HepG2 (cell line): Measurements from ENCODE around the gene PSD4. TPM values are rescaled to one million over a fixed set of nuclear protein-coding genes. Genes with fewer than 3 reads are reported as not detected.

ENCODE experiments used
- ATAC-seq: fragments of 200-7000 bp; cut with Tn5 transposase; 3 replicates; pipeline ENCODE4 v1.9.1; 2020; ENCODE audit warnings: mild to moderate bottlenecking, moderate library complexity
- BruUV-seq: library from RNA; stranded (reverse); fragments of 400-500 nt; replicated peaks from 2 replicates; lab custom pipeline; 2021; lab: Mats Ljungman, UMichigan
- CTCF ChIA-PET: fragments of 300-600 bp; formaldehyde crosslinking; extraction: SDS; loops from one replicate; lab custom pipeline; 2021; ENCODE audit warnings: low total read pairs, inconsistent platforms, low intra/inter-chr PET ratio; lab: Yijun Ruan, JAX
- POLR2A ChIA-PET: fragments of 350-600 bp; sonication (Branson Sonifier 250); formaldehyde crosslinking; loops from one replicate; lab custom pipeline; 2020; ENCODE audit warnings: antibody characterized with exemption, inconsistent platforms; lab: Yijun Ruan, JAX
- DNase-seq: peaks from one replicate; pipeline ENCODE4 v3.0.0-alpha.2; 2015; ENCODE audit warnings: low spot score
- FAIRE-seq: peaks from 3 replicates; lab custom pipeline; 2011; peaks lifted over from hg19 to GRCh38; lab: Jason Lieb, UNC
- H2AFZ ChIP-seq: one replicate; pipeline ENCODE4 v1.6.1; 2011; ENCODE audit warnings: low read length, inconsistent platforms
- H3K27ac ChIP-seq: fragments of 300-600 bp; 3 replicates; pipeline ENCODE4 v1.8.0; 2011; ENCODE audit warnings: mixed run types, mild to moderate bottlenecking, mixed read lengths, low read length, inconsistent platforms; ENCODE audit not compliant: insufficient read depth; ENCODE audit errors: extremely low read length
- H3K27me3 ChIP-seq, 2 experiments: fragments of 200-600 bp in 1 of 2; 2 replicates in 1 of 2; 3 replicates in 1 of 2; pipeline versions ENCODE4 v1.6.0 to v1.8.0; 2011; ENCODE audit warnings: low read length in 2 of 2, mild to moderate bottlenecking in 2 of 2, moderate library complexity in 2 of 2, inconsistent platforms in 1 of 2; ENCODE audit not compliant: insufficient read depth in 2 of 2, control insufficient read depth in 1 of 2
- H3K36me3 ChIP-seq, 2 experiments: fragments of 200-600 bp in 1 of 2; replicated peaks in 1 of 2; 2 replicates in 1 of 2; 3 replicates in 1 of 2; pipeline versions ENCODE4 v1.5.1 to v1.8.0; 2011; ENCODE audit warnings: low read length in 2 of 2, inconsistent platforms in 1 of 2; ENCODE audit not compliant: insufficient read depth in 2 of 2, control insufficient read depth in 1 of 2
- H3K4me1 ChIP-seq: 2 replicates; pipeline ENCODE4 v1.5.1; 2012; ENCODE audit warnings: low read length, inconsistent platforms; ENCODE audit not compliant: insufficient read depth
- H3K4me2 ChIP-seq: 2 replicates; pipeline ENCODE4 v1.6.0; 2011; ENCODE audit warnings: low read depth, low read length, inconsistent platforms
- H3K4me3 ChIP-seq, 3 experiments: fragments of 200-600 bp in 1 of 3; sonication (generic), shearing (Covaris generic) in 1 of 3; replicated peaks in 1 of 3; 2 replicates each; pipeline ENCODE4 v1.5.1; 2011 to 2016; ENCODE audit warnings: low read length in 3 of 3, inconsistent platforms in 2 of 3, low read depth in 2 of 3, mild to moderate bottlenecking in 2 of 3, control low read depth in 1 of 3, mixed read lengths in 1 of 3; ENCODE audit not compliant: insufficient read depth in 1 of 3
- H3K79me2 ChIP-seq: one replicate; pipeline ENCODE4 v1.6.1; 2011; ENCODE audit warnings: low read length, inconsistent platforms; ENCODE audit not compliant: insufficient read depth
- H3K9ac ChIP-seq: 2 replicates; pipeline ENCODE4 v1.6.0; 2011; ENCODE audit warnings: mild to moderate bottlenecking, low read depth, low read length, inconsistent platforms; ENCODE audit not compliant: insufficient read depth
- H3K9me3 ChIP-seq: 2 replicates; pipeline ENCODE4 v1.5.1; 2012; ENCODE audit warnings: mild to moderate bottlenecking, low read length
- H4K20me1 ChIP-seq: 2 replicates; pipeline ENCODE4 v1.6.0; 2011; ENCODE audit warnings: inconsistent platforms, mild to moderate bottlenecking, low read length, moderate library complexity; ENCODE audit not compliant: insufficient read depth
- FOXA1 ChIP-seq, 2 experiments: fragments of 450-650 bp in 1 of 2; sonication (generic) in 1 of 2; formaldehyde crosslinking in 1 of 2; IDR thresholded peaks; 2 replicates each; pipeline versions ENCODE4 v1.4.0 to v1.6.1; 2016 to 2020; ENCODE audit warnings: missing genetic modification reagents in 1 of 2
- HES4 ChIP-seq: sonication (generic); formaldehyde crosslinking; IDR thresholded peaks from 2 replicates; pipeline ENCODE4 v1.9.0; 2021; ENCODE audit warnings: mild to moderate bottlenecking, missing genetic modification reagents, borderline replicate concordance
- HNF4A ChIP-seq: sonication (generic); formaldehyde crosslinking; IDR thresholded peaks from 2 replicates; pipeline ENCODE4 v1.4.0; 2020; ENCODE audit warnings: missing genetic modification reagents
- HNRNPL ChIP-seq: fragments of 200-400 bp; formaldehyde crosslinking; IDR thresholded peaks from 2 replicates; pipeline ENCODE4 v1.6.1; 2017; ENCODE audit warnings: mild to moderate bottlenecking, low read depth, low read length
- MBD4 ChIP-seq: IDR thresholded peaks from 2 replicates; pipeline ENCODE4 v1.6.1; 2012; ENCODE audit warnings: low read length, inconsistent platforms, borderline replicate concordance
- NPAS2 ChIP-seq: sonication (generic); formaldehyde crosslinking; IDR thresholded peaks from 2 replicates; pipeline ENCODE4 v1.8.0; 2022; ENCODE audit warnings: mild to moderate bottlenecking, missing genetic modification reagents, borderline replicate concordance
- RBM22 ChIP-seq: fragments of 200-400 bp; formaldehyde crosslinking; optimal IDR thresholded peaks from 2 replicates; pipeline ENCODE3; 2017; ENCODE audit warnings: mild to moderate bottlenecking, low read length, moderate library complexity
- REST ChIP-seq, 2 experiments: IDR thresholded peaks; 2 replicates each; pipeline ENCODE4 v1.6.1; 2011 to 2012; ENCODE audit warnings: low read length in 2 of 2, borderline replicate concordance in 1 of 2, low read depth in 1 of 2, mild to moderate bottlenecking in 1 of 2, moderate library complexity in 1 of 2
- SP140L ChIP-seq: sonication (generic); formaldehyde crosslinking; IDR thresholded peaks from 2 replicates; pipeline ENCODE4 v1.4.0; 2020; ENCODE audit warnings: missing genetic modification reagents, borderline replicate concordance
- SP2 ChIP-seq: sonication (generic); formaldehyde crosslinking; IDR thresholded peaks from 2 replicates; pipeline ENCODE4 v1.5.1; 2020; ENCODE audit warnings: mild to moderate bottlenecking, missing genetic modification reagents
- ZBTB26 ChIP-seq: IDR thresholded peaks from 2 replicates; pipeline ENCODE4 v1.6.1; 2016; ENCODE audit warnings: missing compliant biosample characterization, missing genetic modification reagents, borderline replicate concordance
- ZFAT ChIP-seq: sonication (generic); formaldehyde crosslinking; conservative IDR thresholded peaks from 2 replicates; pipeline ENCODE4 v1.8.1; 2023; ENCODE audit warnings: missing genetic modification reagents, inconsistent platforms
- ZMYM3 ChIP-seq: sonication (generic); formaldehyde crosslinking; IDR thresholded peaks from 2 replicates; pipeline ENCODE4 v1.5.1; 2020; ENCODE audit warnings: mild to moderate bottlenecking, missing genetic modification reagents
- ZNF337 ChIP-seq: sonication (generic); formaldehyde crosslinking; IDR thresholded peaks from 2 replicates; pipeline ENCODE4 v1.5.1; 2020; ENCODE audit warnings: missing genetic modification reagents, low read depth, mild to moderate bottlenecking, borderline replicate concordance
- ZNF468 ChIP-seq: sonication (generic); formaldehyde crosslinking; IDR thresholded peaks from 2 replicates; pipeline ENCODE4 v1.8.0; 2022; ENCODE audit warnings: mild to moderate bottlenecking, moderate library complexity, missing genetic modification reagents
- ZNF598 ChIP-seq: sonication (generic); formaldehyde crosslinking; IDR thresholded peaks from 2 replicates; pipeline ENCODE4 v1.5.1; 2020; ENCODE audit warnings: mild to moderate bottlenecking, missing genetic modification reagents, borderline replicate concordance
- ZNF616 ChIP-seq: sonication (generic); formaldehyde crosslinking; IDR thresholded peaks from 2 replicates; pipeline ENCODE4 v1.5.0; 2020; ENCODE audit warnings: low read depth, mild to moderate bottlenecking, missing genetic modification reagents
- ZNF747 ChIP-seq: sonication (generic); formaldehyde crosslinking; IDR thresholded peaks from 2 replicates; pipeline ENCODE4 v1.8.1; 2023; ENCODE audit warnings: missing genetic modification reagents, mild to moderate bottlenecking, borderline replicate concordance
- WGBS: methylation state at CpG from one replicate; pipeline ENCODE4 v1.1.6; 2017; ENCODE audit warnings: low lambda C conversion rate; 5-methylcytosine and 5-hydroxymethylcytosine counted together
- in situ Hi-C: cut with HindIII; loops from 2 replicates; pipeline ENCODE4 v1.10.0; 2017; ENCODE audit warnings: low pct_unique_long_range_greater_than_20kb; ENCODE audit not compliant: extremely low pct_ligation_motif_present
- intact Hi-C: fragments of 100-400 bp; cut with micrococcal nuclease; formaldehyde crosslinking; loops from one replicate; pipeline ENCODE4 v1.10.0; 2022; ENCODE audit not compliant: unreplicated experiment
- polyA plus RNA-seq, 8 experiments: library from polyadenylated mRNA; depleted of rRNA in 3 of 8; stranded (reverse) in 7 of 8; unstranded in 1 of 8; fragments of >200 nt; fragmentation: Illumina TruSeq in 4 of 8; extraction: Trizol in 4 of 8; gene quantifications; 2 replicates each; pipeline versions ENCODE4 v1.2.1 to v1.2.3, GENCODE V29; 2011 to 2016; ENCODE audit warnings: low read depth in 4 of 8, missing spikeins in 1 of 8, mixed read lengths in 1 of 8; ENCODE audit not compliant: insufficient read depth in 1 of 8
- total RNA-seq, 5 experiments: library from RNA; depleted of rRNA; stranded (reverse); fragments of >200 nt; fragmentation: Illumina TruSeq; extraction: Trizol; gene quantifications; 2 replicates each; pipeline ENCODE4 v1.2.3, GENCODE V29; 2016; ENCODE audit warnings: low read depth in 1 of 5

Gene PSD4
- total and polyA plus RNA-seq, 2 of the 13 experiments (the other 11 are each of a cell fraction or from before 2014, with no cell fraction given): 5.8 to 9.4 TPM

GRCh38 chr2:113252047-113252590 lies 78.3 kb downstream of the PSD4 start:
- WGBS: 89% methylated on average over 3 of the region's 3 CpGs
- intact Hi-C loops (no loop called here), in situ Hi-C loops (loop anchor here (25.0 kb wide), 1 partner anchor 110 kb away; no protein-coding TSS in a partner anchor)
- Histone ChIP-seq H3K79me2 (no peaks in the 10 kb centered on the region), H3K9ac (no peak overlapping the region), H3K27ac (no peak overlapping the region), H3K9me3 (no peaks in the 10 kb centered on the region), H3K27me3 (peaks cover 0 to 5% of the 10 kb centered on the region in 2 experiments; a peak in 3 of 5 replicates), H2AFZ (no peak overlapping the region), H4K20me1 (no peaks in the 10 kb centered on the region), H3K4me2 (no peak overlapping the region), H3K4me1 (peaks cover 21% of the 10 kb centered on the region), H3K4me3 (no peak overlapping the region), H3K36me3 (no peaks in the 10 kb centered on the region)
- TF ChIP-seq ZNF468: no peak
- no peak for TF ChIP-seq ZFAT (CRISPR knock-in tag)
- no peak for TF ChIP-seq MBD4
- TF ChIP-seq NPAS2 (CRISPR knock-in tag): no peak
- TF ChIP-seq ZNF747: no peak
- TF ChIP-seq FOXA1 (IDR thresholded peaks at IDR 0.05): no peak
- no peak for TF ChIP-seq FOXA1 (CRISPR knock-in tag; IDR thresholded peaks at IDR 0.05)
- TF ChIP-seq HES4 (CRISPR knock-in tag): no peak
- no peak for TF ChIP-seq ZNF337 (CRISPR knock-in tag)
- TF ChIP-seq RBM22: no peak
- TF ChIP-seq HNF4A (CRISPR knock-in tag): no peak
- TF ChIP-seq ZNF598 (CRISPR knock-in tag): no peak
- no peak for TF ChIP-seq REST (IDR thresholded peaks at IDR 0.05; ENCODE audit: borderline replicate concordance in 1 of 2, low read depth in 1 of 2, low read length in 2 of 2)
- no peak for TF ChIP-seq HNRNPL
- TF ChIP-seq SP2: no peak
- no peak for TF ChIP-seq ZNF616 (CRISPR knock-in tag)
- no peak for TF ChIP-seq SP140L (CRISPR knock-in tag)
- no peak for TF ChIP-seq ZMYM3 (CRISPR knock-in tag)
- TF ChIP-seq ZBTB26: no peak
- POLR2A ChIA-PET: no interaction called here
- no TSS peak for BruUV-seq
- FAIRE-seq (no peak), ATAC-seq (no peak), DNase-seq (no peak)
- CTCF ChIA-PET: no interaction called here
